DMS 273 (cell line): ENCODE measurements around the gene POLR1E.
A peak's percentile ranks its signal among the peaks of the same experiment; 100 is the strongest.
"Not testable (repeated sequence)": the region's sequence is repeated elsewhere in the genome, so short reads cannot be mapped to it uniquely, and the experiment has no call there.

ENCODE experiments used
- DNase-seq: peaks from one replicate; lab custom pipeline; 2025; ENCODE audit not compliant: unreplicated experiment; lab: John Stamatoyannopoulos, UW

The POLR1E gene

GRCh38 chr9:37464426-37465248, 21.1 kb upstream of the POLR1E start:
- DNase-seq, result peak; percentile 98

DNA sequence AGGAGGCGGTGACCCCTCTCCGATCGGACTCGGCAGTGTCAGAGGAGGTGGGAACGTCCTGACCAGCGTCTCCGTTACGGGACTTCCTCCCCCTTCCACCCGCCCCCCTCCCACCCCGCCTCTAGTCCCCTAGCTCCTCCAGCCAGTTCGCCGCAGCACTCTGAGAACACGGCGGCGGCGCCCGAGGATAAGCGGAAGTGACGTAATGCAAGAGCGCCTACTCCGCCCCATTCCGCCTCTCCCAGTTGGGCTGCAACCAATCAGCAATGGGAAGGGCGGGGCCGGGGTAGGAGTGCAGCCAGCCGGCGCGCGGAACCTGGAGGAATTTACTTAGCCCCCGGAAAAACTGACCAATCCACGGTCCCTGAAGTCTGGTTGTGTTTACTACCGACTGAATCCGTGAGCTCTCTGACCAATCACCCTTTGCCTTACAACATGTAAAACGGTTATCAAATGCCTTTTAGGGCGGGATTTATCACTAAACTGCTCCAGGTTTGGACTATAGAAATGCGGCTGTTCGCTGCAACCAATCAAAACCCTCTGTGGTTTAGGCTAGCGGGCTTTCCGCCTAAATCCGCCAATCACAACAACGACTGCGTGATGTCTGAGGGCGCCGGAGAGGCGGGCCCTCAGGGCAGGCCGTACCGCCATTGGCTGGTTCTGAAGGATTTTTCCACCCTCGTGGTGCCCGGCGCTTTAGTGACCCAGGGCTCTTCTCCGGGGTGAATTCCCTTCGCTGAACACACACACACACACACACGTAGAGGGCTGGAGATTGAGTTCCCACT, 20.3 kb upstream of the POLR1E start, which contains the start of gene ZBTB5:
ZBTB5 (minus strand) TSS at position 202 of the 788 bp plus-strand sequence. CDS start 22,899 bp downstream, outside the sequence.
- DNase-seq, result peak; percentile 100

DNA sequence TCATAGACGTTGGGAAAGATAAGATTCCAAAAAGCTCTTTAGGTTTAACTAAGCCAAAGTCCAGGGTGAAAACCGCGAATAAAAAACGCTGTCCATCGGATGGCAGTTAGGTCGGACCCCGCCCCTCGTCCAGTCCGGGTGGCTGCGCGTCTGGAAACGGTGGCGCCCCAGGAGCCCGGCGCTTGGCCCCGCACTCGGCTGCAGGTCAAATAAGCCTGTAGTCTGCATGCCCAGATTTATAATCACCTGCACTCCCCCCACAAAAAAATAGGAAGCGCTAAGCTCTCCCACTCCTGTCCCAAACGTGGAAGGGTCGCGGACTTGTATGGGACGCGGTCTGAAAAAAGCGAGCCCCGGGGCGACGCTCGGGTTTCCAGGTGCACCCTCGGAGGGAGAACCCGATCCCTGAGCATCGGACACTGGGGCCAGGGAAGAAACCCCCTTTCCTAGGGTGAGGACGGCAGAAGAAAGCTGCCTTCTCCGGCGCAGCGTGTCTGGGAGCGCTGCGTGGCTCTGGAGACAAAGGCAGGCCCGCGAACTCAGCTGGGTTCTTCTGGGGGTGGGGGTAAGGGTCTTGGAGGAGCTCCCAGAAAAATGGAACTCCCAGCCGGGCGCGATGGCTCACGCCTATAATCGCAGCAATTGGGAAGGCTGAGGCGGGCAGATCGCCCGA, 19.6 kb upstream of the POLR1E start:
- peak; percentile 94 for DNase-seq

- not testable (repeated sequence) for DNase-seq
These were observed 18.2 kb upstream of the POLR1E start for GRCh38 chr9:37467530-37467929.

GRCh38 chr9:37468620-37469019, 17.1 kb upstream of the POLR1E start:
- no peak for DNase-seq

GRCh38 chr9:37471942-37472684, 13.6 kb upstream of the POLR1E start:
- DNase-seq, result peak; percentile 46

GRCh38 chr9:37473982-37474381, 11.8 kb upstream of the POLR1E start:
- DNase-seq, result not testable (repeated sequence)

GRCh38 chr9:37474438-37474837, 11.3 kb upstream of the POLR1E start:
- DNase-seq, result no peak

DNA sequence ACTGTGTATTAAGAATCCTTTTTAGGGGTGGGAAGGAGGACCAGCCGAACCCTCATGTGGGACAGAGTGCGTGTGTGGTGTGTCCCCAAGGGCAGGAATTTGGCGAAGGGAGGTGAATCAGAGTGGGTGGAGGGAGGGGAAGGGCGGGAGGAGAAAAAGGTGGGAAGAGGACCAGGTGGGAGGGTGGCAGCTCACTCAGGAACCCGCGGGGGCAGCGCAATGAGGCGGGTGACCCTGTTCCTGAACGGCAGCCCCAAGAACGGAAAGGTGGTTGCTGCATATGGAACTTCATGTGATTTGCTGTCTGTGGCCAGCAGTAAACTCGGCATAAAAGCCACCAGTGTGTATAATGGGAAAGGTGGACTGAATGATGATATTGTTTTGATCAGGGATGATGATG, 8.8 kb upstream of the POLR1E start:
- no peak for DNase-seq

DNA sequence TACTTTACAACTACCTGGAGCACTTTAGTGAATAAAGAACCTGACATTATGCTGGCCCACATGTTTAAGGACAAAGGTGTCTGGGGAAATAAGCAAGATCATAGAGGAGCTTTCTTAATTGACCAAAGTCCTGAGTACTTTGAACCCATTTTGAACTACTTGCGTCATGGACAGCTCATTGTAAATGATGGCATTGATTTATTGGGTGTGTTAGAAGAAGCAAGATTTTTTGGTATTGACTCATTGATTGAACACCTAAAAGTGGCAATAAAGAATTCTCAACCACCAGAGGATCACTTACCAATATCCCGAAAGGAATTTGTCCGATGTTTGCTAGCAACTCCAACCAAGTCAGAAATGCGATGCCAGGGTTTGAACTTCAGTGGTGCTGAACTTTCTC, 8.3 kb upstream of the POLR1E start:
- not testable (repeated sequence) for DNase-seq

- DNase-seq, result not testable (repeated sequence)
These were observed 7.6 kb upstream of the POLR1E start for GRCh38 chr9:37477987-37478619.

DNA sequence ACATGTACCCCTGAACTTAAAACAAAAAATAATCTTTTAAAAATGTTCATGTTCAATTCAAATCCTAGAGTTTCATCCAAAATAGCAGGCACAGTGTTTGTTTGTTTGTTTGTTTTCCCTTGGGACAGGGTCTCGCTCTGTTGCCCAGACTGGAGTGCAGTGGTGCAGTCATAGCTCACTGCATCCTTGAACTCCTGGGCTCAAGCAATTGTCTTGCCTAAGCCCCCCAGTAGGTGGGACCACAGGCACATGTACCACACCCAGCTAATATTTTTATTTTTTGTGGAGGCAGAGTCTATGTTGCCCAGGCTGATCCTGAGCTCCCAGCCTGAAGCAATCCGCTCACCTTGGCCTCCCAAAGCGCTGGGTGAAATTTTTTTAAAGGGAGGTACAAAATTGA, 5.0 kb upstream of the POLR1E start:
- peak; percentile 17 for DNase-seq

DNA sequence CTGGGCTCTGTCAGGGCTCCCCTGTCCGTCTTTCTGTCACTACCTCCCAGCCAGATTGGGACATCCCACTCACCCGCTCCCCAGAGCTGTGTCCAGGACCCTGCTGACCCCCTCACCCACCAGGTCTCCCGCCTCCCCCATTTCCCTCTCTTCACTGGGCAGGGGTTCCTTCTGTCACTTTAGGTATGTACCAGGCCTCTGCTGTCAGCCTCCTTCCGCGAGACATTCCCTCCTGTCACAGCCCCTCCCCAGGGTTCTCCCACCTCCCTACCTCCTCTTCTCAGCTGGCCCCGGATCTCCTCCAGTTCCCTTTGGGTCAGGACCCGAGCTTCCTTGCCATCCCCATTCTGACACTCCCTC, 488 bp downstream of the POLR1E start:
- peak; percentile 56 for DNase-seq

GRCh38 chr9:37486616-37487548, 1.1 kb downstream of the POLR1E start:
- DNase-seq, result peak; percentile 64

DNA sequence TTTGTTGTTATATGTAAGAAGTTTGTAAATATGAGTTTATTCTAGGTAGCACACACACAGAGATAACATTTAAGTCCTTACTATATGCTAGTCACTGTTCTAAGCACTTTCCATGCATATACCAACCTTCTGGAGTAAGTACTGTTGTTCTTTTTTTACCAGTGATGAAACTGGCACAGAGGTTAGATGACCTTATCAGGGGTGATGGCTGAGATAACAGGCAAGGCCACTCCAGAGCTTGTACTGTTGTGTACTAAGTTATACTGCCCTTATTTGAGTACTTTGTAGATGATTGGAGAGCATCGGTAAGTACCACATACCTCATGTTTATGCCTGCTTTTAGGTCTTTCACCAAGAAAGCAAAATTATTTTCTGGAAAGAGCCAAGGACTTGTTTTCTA, 6.2 kb downstream of the POLR1E start:
- DNase-seq, result no peak

DNA sequence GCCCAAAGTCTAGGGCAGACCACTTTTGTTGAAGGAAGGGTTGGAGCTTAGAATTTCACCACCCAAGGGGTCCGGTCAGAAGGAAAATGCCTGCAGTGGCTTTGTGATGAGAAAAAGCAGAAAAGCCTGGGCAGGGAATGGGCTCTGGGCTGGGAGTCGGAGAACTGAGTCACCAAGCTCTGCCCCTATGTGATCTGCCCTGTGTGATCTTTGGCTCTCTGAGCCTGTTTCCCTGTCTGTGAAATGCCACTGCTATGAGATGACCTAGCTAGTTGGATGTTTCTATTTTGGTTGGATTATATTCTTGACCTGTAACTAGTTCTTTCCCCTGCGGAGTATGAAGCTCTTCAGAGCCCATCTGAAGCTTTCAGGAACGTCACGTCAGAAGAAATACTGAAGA, 9.8 kb downstream of the POLR1E start:
- no peak for DNase-seq

GRCh38 chr9:37496020-37496419, 10.3 kb downstream of the POLR1E start:
- DNase-seq, result no peak

- no peak for DNase-seq
These were observed 11.6 kb downstream of the POLR1E start for GRCh38 chr9:37497320-37497719.

GRCh38 chr9:37498457-37498856, 12.7 kb downstream of the POLR1E start:
- no peak for DNase-seq
